GM13976 (cell line): ENCODE measurements around the gene SV2A.

Experiments
- DNase-seq: peaks from one replicate; pipeline ENCODE4 v3.0.0; 2012; ENCODE audit warnings: low spot score
- CTCF ChIP-seq: IDR thresholded peaks from 2 replicates; pipeline ENCODE4 v1.5.1; 2012; ENCODE audit warnings: borderline replicate concordance, mild to moderate bottlenecking; ENCODE audit not compliant: insufficient read depth; ENCODE audit errors: extremely low read depth, missing control alignments, control extremely low read depth
- in situ Hi-C: fragments of 300-500 bp; cut with MboI; formaldehyde crosslinking; loops from one replicate; pipeline ENCODE4 v1.12.0; 2022; ENCODE audit warnings: low sequenced_read_pairs, mixed read lengths, inconsistent platforms; ENCODE audit not compliant: unreplicated experiment

SV2A gene

GRCh38 chr1:149917571-149918144, at the start of gene SV2A:
Gene SV2A (minus strand): TSS chr1:149917844. CDS start chr1:149913840, 4,004 bp downstream.
- no peak for TF ChIP-seq CTCF
- in situ Hi-C loops: no loop called here
- DNase-seq: peak; percentile 63

GRCh38 chr1:149967041-149967440, 49.4 kb upstream of the SV2A start:
- no peak for TF ChIP-seq CTCF
- in situ Hi-C loops: loop anchor here (25.0 kb wide), 1 partner anchor 195 kb away; no protein-coding TSS in a partner anchor
- DNase-seq: no peak

- DNase-seq: no peak
- in situ Hi-C loops: loop anchor here (25.0 kb wide), 1 partner anchor 196 kb away; no protein-coding TSS in a partner anchor
- TF ChIP-seq CTCF: no peak
Measured at GRCh38 chr1:149966405-149966804, 48.8 kb upstream of the SV2A start.

- DNase-seq: no peak
- in situ Hi-C loops: loop anchor here (25.0 kb wide), 1 partner anchor 197 kb away; no protein-coding TSS in a partner anchor
- TF ChIP-seq CTCF: no peak
Measured at GRCh38 chr1:149965440-149965839, 47.8 kb upstream of the SV2A start.

- DNase-seq: no peak
- in situ Hi-C loops: loop anchor here (25.0 kb wide), 1 partner anchor 199 kb away; no protein-coding TSS in a partner anchor
- TF ChIP-seq CTCF: no peak
Measured at GRCh38 chr1:149963358-149963757, 45.7 kb upstream of the SV2A start.

GRCh38 chr1:149962736-149963135, 45.1 kb upstream of the SV2A start:
- TF ChIP-seq CTCF: no peak
- DNase-seq: no peak
- in situ Hi-C loops: loop anchor here (25.0 kb wide), 1 partner anchor 200 kb away; no protein-coding TSS in a partner anchor
